ENCODE measurements around the gene ZNF710.

DNA sequence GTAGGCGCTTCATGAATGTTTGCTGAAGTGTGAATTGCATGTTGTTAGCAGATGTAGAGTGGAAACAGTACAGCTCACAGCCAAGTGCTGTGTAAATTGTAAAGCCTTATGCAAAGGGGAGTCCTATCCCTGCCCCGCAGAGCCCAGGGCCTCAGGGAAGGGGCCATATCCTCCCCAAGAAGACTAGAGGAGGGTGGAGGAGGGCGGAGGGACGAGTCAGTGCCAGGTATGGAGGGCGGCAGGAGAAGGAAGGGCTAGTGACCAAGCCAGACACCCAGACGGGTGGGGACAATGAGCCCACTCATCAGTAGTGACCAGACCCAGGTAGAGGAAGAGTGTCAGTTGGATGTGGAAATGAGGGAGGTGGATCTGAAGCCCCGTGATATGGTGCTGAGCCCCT, 45.2 kb downstream of the ZNF710 start:
- TF ChIP-seq REST (IDR thresholded peaks at IDR 0.05; ENCODE audit: low read depth, low read length) (no peak), GATA2 (CRISPR knock-in tag; IDR thresholded peaks at IDR 0.05) (no peak), POLR2AphosphoS5 (IDR thresholded peaks at IDR 0.05; ENCODE audit: low read depth, low read length) (no peak), CTCF (IDR thresholded peaks at IDR 0.05) (no peak), TAF1 (IDR thresholded peaks at IDR 0.05; ENCODE audit: borderline replicate concordance, low read depth, low read length) (no peak), ZBTB33 (IDR thresholded peaks at IDR 0.05; ENCODE audit: borderline replicate concordance, low read depth) (no peak), RAD21 (IDR thresholded peaks at IDR 0.05; ENCODE audit: low read length) (no peak), FOSL2 (IDR thresholded peaks at IDR 0.05; ENCODE audit: borderline replicate concordance, low read depth) (no peak), YY1 (IDR thresholded peaks at IDR 0.05; ENCODE audit: low read depth) (no peak), CHD2 (IDR thresholded peaks at IDR 0.05; ENCODE audit: low read length, partially characterized antibody) (no peak), GABPA (IDR thresholded peaks at IDR 0.05; ENCODE audit: low read depth) (no peak), SMC3 (IDR thresholded peaks at IDR 0.05; ENCODE audit: low read depth, low read length) (no peak)
- TF ChIP-seq, protein P1, sequence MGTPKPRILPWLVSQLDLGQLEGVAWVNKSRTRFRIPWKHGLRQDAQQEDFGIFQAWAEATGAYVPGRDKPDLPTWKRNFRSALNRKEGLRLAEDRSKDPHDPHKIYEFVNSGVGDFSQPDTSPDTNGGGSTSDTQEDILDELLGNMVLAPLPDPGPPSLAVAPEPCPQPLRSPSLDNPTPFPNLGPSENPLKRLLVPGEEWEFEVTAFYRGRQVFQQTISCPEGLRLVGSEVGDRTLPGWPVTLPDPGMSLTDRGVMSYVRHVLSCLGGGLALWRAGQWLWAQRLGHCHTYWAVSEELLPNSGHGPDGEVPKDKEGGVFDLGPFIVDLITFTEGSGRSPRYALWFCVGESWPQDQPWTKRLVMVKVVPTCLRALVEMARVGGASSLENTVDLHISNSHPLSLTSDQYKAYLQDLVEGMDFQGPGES (IDR thresholded peaks at IDR 0.05; ENCODE audit: low read depth, low read length): no peak
- TF ChIP-seq, protein P2, sequence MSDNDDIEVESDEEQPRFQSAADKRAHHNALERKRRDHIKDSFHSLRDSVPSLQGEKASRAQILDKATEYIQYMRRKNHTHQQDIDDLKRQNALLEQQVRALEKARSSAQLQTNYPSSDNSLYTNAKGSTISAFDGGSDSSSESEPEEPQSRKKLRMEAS (IDR thresholded peaks at IDR 0.05; ENCODE audit: low read depth): no peak
